GM23248 (cell line): Measurements from ENCODE around the gene HERC4.

Source experiments
- EZH2 ChIP-seq: fragments of 200-600 bp; sonication (generic); IDR thresholded peaks from 2 replicates; pipeline ENCODE4 v1.6.1; 2018; ENCODE audit warnings: antibody characterized with exemption, mild to moderate bottlenecking; ENCODE audit not compliant: insufficient read depth, poor library complexity, severe bottlenecking
- EZH2phosphoT487 ChIP-seq: fragments of 200-600 bp; sonication (generic); IDR thresholded peaks from 2 replicates; pipeline ENCODE4 v1.6.1; 2018; ENCODE audit warnings: antibody characterized with exemption, moderate library complexity, mild to moderate bottlenecking, low read depth; ENCODE audit not compliant: insufficient read depth

GRCh38 chr10:68047554-68048327 lies 27.3 kb downstream of the HERC4 start:
- TF ChIP-seq EZH2phosphoT487 (no peak), EZH2 (no peak)
